Activated B cell treated with CpG ODN at 0.5 μM for 24 hours (primary cell): ENCODE results near the gene MEIS2. TPM values are rescaled to one million over a fixed set of nuclear protein-coding genes. Genes with fewer than 3 reads are reported as not detected.

Experiments
- ATAC-seq: fragments of 200-7000 bp; cut with Tn5 transposase; one replicate; pipeline ENCODE4 v1.10.0; 2021; ENCODE audit warnings: low read depth, mild to moderate bottlenecking, moderate library complexity
- CTCF ChIA-PET: fragments of 350-600 bp; sonication (Branson Sonifier 250); formaldehyde crosslinking; loops from one replicate; lab custom pipeline; 2021; ENCODE audit warnings: antibody characterized with exemption; lab: Charles Lee
- POLR2A ChIA-PET: fragments of 350-600 bp; sonication (Branson Sonifier 250); formaldehyde crosslinking; loops from one replicate; lab custom pipeline; 2021; ENCODE audit warnings: antibody characterized with exemption; lab: Charles Lee
- DNase-seq: peaks from one replicate; pipeline ENCODE4 v3.0.0; 2022
- H3K27ac Mint-ChIP-seq: one replicate; pipeline ENCODE4 v1.8.0; 2020; ENCODE audit warnings: mixed read lengths
- H3K27me3 Mint-ChIP-seq: one replicate; pipeline ENCODE4 v1.8.0; 2021; ENCODE audit warnings: mixed read lengths
- H3K36me3 Mint-ChIP-seq: one replicate; pipeline ENCODE4 v1.8.0; 2021; ENCODE audit warnings: low read depth, mixed read lengths
- H3K4me1 Mint-ChIP-seq: one replicate; pipeline ENCODE4 v1.8.0; 2021; ENCODE audit warnings: mixed read lengths
- H3K4me3 Mint-ChIP-seq: one replicate; pipeline ENCODE4 v1.8.0; 2020; ENCODE audit warnings: mild to moderate bottlenecking, mixed read lengths
- H3K9me3 Mint-ChIP-seq: one replicate; pipeline ENCODE4 v1.8.0; 2020; ENCODE audit warnings: mixed read lengths
- intact Hi-C: fragments of 100-400 bp; cut with micrococcal nuclease; formaldehyde crosslinking; loops from one replicate; pipeline ENCODE4 v1.15.1; 2024
- total RNA-seq: library from RNA; stranded (reverse); gene quantifications from 2 replicates; pipeline ENCODE4 v1.2.3, GENCODE V29; 2022
- TF ChIP-seq, protein P1 (sequence below): fragments of 200-600 bp; IDR thresholded peaks from one replicate; pipeline ENCODE4 v1.8.0; 2022; ENCODE audit warnings: antibody characterized with exemption, mild to moderate bottlenecking

MEIS2 gene
- total RNA-seq, 1 donor from 2014 or later = 0.24 TPM

DNA sequence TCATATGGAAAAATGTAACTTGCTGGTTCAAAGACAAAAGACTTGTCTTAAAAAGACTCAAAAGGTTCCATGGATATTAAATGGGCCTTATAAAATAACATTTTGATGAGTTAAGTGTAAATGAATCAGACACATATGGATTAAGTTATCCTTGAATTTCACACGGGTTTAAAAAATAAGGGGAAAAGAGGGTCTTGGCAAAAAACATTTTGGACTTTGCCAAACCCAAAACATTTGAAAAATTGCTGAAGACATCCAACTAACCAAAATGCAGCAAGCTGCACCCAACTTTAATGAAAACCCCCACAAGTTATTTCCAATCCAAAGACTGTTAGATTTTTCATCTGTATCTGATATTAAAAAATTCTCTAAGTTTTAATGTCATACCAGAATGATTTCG is 200.7 kb downstream of the MEIS2 start:
- TF ChIP-seq, protein P1, sequence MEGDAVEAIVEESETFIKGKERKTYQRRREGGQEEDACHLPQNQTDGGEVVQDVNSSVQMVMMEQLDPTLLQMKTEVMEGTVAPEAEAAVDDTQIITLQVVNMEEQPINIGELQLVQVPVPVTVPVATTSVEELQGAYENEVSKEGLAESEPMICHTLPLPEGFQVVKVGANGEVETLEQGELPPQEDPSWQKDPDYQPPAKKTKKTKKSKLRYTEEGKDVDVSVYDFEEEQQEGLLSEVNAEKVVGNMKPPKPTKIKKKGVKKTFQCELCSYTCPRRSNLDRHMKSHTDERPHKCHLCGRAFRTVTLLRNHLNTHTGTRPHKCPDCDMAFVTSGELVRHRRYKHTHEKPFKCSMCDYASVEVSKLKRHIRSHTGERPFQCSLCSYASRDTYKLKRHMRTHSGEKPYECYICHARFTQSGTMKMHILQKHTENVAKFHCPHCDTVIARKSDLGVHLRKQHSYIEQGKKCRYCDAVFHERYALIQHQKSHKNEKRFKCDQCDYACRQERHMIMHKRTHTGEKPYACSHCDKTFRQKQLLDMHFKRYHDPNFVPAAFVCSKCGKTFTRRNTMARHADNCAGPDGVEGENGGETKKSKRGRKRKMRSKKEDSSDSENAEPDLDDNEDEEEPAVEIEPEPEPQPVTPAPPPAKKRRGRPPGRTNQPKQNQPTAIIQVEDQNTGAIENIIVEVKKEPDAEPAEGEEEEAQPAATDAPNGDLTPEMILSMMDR = no peak
- POLR2A ChIA-PET = no interaction called here
- no peak for ATAC-seq
- no peak for DNase-seq
- no peaks in the 10 kb centered on the region for H3K36me3 Mint-ChIP-seq
- no peak overlapping the region for H3K27ac Mint-ChIP-seq
- peaks cover 4% of the 10 kb centered on the region for H3K27me3 Mint-ChIP-seq
- CTCF ChIA-PET = no interaction called here
- H3K4me3 Mint-ChIP-seq = no peak overlapping the region
- no peaks in the 10 kb centered on the region for H3K4me1 Mint-ChIP-seq
- intact Hi-C loops = no loop called here
- H3K9me3 Mint-ChIP-seq = no peaks in the 10 kb centered on the region

DNA sequence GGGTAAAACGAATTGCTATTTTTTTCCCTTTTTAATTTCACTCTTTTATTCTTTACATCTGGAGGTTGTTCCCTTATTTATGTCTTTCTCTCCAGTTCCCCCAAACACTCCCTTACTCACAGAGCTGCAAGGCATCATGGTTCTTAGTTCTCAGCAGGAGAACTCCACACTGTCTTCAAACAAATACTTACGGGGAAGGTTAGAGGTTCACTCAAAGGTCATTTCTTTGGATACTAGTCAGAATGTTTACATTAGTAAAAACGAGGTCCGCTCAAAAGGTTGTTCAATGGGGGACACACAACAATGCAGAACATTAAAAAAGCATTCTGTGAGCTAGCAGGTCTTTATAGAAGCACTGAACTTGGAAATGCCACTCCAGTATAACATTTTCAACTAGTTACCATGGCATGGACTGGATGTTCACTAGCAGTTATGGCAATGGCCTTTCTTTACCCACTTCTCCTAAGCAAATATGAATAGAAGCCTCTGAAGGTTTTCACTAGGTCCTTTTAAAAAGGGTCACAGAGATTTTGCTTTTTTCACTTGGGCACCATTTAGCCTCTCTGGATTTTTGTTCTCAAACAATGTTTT is 201.7 kb downstream of the MEIS2 start:
- ChIA-PET CTCF (no interaction called here), POLR2A (no interaction called here)
- no peak for ATAC-seq
- no peak for DNase-seq
- no peaks in the 10 kb centered on the region for H3K9me3 Mint-ChIP-seq
- no peak overlapping the region for H3K27ac Mint-ChIP-seq
- H3K36me3 Mint-ChIP-seq = no peaks in the 10 kb centered on the region
- H3K4me1 Mint-ChIP-seq = no peaks in the 10 kb centered on the region
- peaks cover 6% of the 10 kb centered on the region for H3K27me3 Mint-ChIP-seq
- TF ChIP-seq, protein P1 = no peak
- intact Hi-C loops = no loop called here
- no peak overlapping the region for H3K4me3 Mint-ChIP-seq

DNA sequence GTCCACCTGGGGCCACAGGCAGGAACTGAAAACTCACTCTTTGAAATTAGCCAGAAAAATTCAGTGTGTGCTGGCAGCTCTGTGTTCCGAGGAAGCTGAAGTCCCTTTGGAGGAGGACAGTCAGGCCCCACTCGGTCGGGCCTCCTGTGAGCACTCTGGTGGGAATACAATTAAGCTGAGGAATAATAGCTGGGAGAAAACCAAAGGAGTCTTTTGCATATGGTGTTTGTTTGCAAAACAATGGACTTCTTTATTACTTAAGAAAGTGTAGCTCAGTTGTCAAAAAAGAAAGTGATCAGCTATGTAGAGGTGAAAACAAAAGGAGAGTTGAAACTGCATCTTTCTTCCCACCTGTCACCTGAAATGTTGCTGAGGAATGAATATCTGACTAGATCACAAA is 202.5 kb downstream of the MEIS2 start:
- no peaks in the 10 kb centered on the region for H3K4me1 Mint-ChIP-seq
- TF ChIP-seq, protein P1 = no peak
- ATAC-seq = no peak
- ChIA-PET POLR2A (no interaction called here), CTCF (no interaction called here)
- no peak overlapping the region for H3K4me3 Mint-ChIP-seq
- H3K27ac Mint-ChIP-seq = no peak overlapping the region
- intact Hi-C loops = no loop called here
- H3K27me3 Mint-ChIP-seq = peaks cover 6% of the 10 kb centered on the region
- H3K36me3 Mint-ChIP-seq = no peaks in the 10 kb centered on the region
- no peak for DNase-seq
- no peaks in the 10 kb centered on the region for H3K9me3 Mint-ChIP-seq

GRCh38 chr15:36896949-36897348 is 203.4 kb downstream of the MEIS2 start:
- Mint-ChIP-seq H3K4me3 (no peak overlapping the region), H3K36me3 (no peaks in the 10 kb centered on the region), H3K27me3 (peaks cover 9% of the 10 kb centered on the region), H3K9me3 (no peaks in the 10 kb centered on the region), H3K27ac (no peak overlapping the region), H3K4me1 (no peaks in the 10 kb centered on the region)
- intact Hi-C loops = no loop called here
- ChIA-PET POLR2A (no interaction called here), CTCF (no interaction called here)
- DNase-seq = no peak
- TF ChIP-seq, protein P1 = no peak
- ATAC-seq = no peak

DNA sequence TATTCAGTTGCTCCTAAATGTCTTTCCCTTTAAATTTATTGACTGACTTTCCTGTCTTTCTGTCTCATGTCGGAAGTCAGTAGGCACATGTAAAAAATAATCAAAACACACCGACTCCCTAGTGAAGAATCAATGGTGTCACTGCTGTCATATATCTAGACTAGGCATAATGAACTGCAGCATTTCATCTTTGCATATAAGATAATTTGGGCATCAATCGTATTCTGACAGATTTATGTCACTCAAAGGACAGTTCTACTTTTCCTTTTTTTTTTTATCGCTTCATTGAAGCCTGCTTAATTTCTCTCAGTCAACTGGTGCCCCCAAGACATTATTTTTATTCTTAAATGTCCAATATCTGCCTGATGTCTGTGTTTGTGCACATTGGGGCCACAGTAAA is 206.3 kb downstream of the MEIS2 start:
- H3K27me3 Mint-ChIP-seq = peaks cover 20% of the 10 kb centered on the region
- H3K4me1 Mint-ChIP-seq = no peaks in the 10 kb centered on the region
- no peak overlapping the region for H3K4me3 Mint-ChIP-seq
- no peak for ATAC-seq
- CTCF ChIA-PET = no interaction called here
- intact Hi-C loops = no loop called here
- H3K36me3 Mint-ChIP-seq = no peaks in the 10 kb centered on the region
- H3K27ac Mint-ChIP-seq = no peak overlapping the region
- POLR2A ChIA-PET = no interaction called here
- DNase-seq = no peak
- TF ChIP-seq, protein P1 = no peak
- no peaks in the 10 kb centered on the region for H3K9me3 Mint-ChIP-seq
